CD4-positive, CD25-positive, alpha-beta regulatory T cell (primary cell): ENCODE data around the gene ALOX5. TPM values are rescaled to one million over a fixed set of nuclear protein-coding genes. Genes with fewer than 3 reads are reported as not detected.

ENCODE experiments used
- ATAC-seq, 2 donors: fragments of 150-1000 bp; cut with Tn5 transposase; one replicate each; pipeline ENCODE4 v1.10.0; 2021; ENCODE audit warnings: low read depth in 2 of 2, moderate number of reproducible peaks in 2 of 2, moderate library complexity in 1 of 2
- DNase-seq, 3 donors: peaks; one replicate each; pipeline versions ENCODE4 v3.0.0 to v3.0.0-alpha.2; 2012 to 2022; ENCODE audit warnings: mixed read lengths in 1 of 3
- H3K27ac ChIP-seq: one replicate; pipeline ENCODE4 v1.7.0; 2013; ENCODE audit warnings: mild to moderate bottlenecking, low read length; ENCODE audit not compliant: insufficient read depth, poor library complexity, severe bottlenecking
- H3K27me3 ChIP-seq: one replicate; pipeline ENCODE4 v1.7.0; 2013; ENCODE audit warnings: low read length; ENCODE audit not compliant: control insufficient read depth, insufficient read depth
- H3K36me3 ChIP-seq: one replicate; pipeline ENCODE4 v1.7.0; 2013; ENCODE audit warnings: mild to moderate bottlenecking, low read length, moderate library complexity; ENCODE audit not compliant: control insufficient read depth, insufficient read depth
- H3K4me1 ChIP-seq: 2 replicates; pipeline ENCODE4 v1.7.0; 2013; ENCODE audit warnings: mild to moderate bottlenecking, low read length; ENCODE audit not compliant: insufficient read depth, control insufficient read depth, poor library complexity, severe bottlenecking
- H3K4me3 ChIP-seq: one replicate; pipeline ENCODE4 v1.7.0; 2013; ENCODE audit warnings: low read depth, mild to moderate bottlenecking, low read length, moderate library complexity
- H3K9me3 ChIP-seq, 2 experiments: 1 replicate in 1 of 2; 2 replicates in 1 of 2; pipeline ENCODE4 v1.7.0; 2013; ENCODE audit warnings: low read length in 2 of 2, mild to moderate bottlenecking in 1 of 2, moderate library complexity in 1 of 2; ENCODE audit not compliant: control insufficient read depth in 2 of 2
- H3K27ac Mint-ChIP-seq, 3 donors: one replicate each; pipeline ENCODE4 v1.8.0; 2020 to 2022; ENCODE audit warnings: mild to moderate bottlenecking in 3 of 3, mixed read lengths in 3 of 3, moderate library complexity in 2 of 3
- H3K27me3 Mint-ChIP-seq: one replicate; pipeline ENCODE4 v1.8.0; 2022; ENCODE audit warnings: mild to moderate bottlenecking, mixed read lengths
- H3K36me3 Mint-ChIP-seq: one replicate; pipeline ENCODE4 v1.8.0; 2020; ENCODE audit warnings: mixed read lengths
- H3K4me1 Mint-ChIP-seq, 4 donors: one replicate each; pipeline ENCODE4 v1.8.0; 2020 to 2022; ENCODE audit warnings: mixed read lengths in 4 of 4, mild to moderate bottlenecking in 1 of 4
- H3K4me3 Mint-ChIP-seq, 4 donors: one replicate each; pipeline ENCODE4 v1.8.0; 2020 to 2022; ENCODE audit warnings: mild to moderate bottlenecking in 4 of 4, mixed read lengths in 4 of 4, moderate library complexity in 3 of 4
- H3K9me3 Mint-ChIP-seq, 7 donors: one replicate each; pipeline ENCODE4 v1.8.0; 2020 to 2022; ENCODE audit warnings: mixed read lengths in 7 of 7, mild to moderate bottlenecking in 3 of 7, moderate library complexity in 2 of 7
- polyA plus RNA-seq, 4 donors: library from polyadenylated mRNA; unstranded; fragments of 300-500 nt; fragmentation: Illumina TruSeq; gene quantifications; one replicate each; pipeline ENCODE4 v1.2.3, GENCODE V29; 2021
- total RNA-seq: library from RNA; stranded (reverse); gene quantifications from one replicate; pipeline ENCODE4 v1.2.3, GENCODE V29; 2022

Gene ALOX5
- total and polyA plus RNA-seq, 5 donors from 2014 or later = 0.16 to 1.5 (median 0.28) TPM

DNA sequence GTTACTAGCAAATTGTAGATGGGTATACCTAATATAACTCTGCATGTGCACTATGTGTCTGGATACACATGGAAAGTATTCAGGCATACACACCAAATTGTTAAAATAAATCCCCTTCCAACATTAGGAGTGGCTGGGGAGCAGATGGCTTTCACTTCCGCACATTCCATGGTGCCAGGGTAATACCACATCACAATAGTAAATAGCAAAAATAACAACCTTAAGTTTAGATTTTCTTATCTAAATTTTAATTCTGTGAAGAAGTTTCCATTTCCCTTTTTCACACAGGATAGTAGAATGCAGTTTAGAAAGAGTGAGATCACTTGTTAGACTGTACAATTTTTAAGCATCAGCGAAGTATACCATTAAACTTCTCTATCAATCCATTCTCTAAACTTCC is 5.8 kb upstream of the ALOX5 start:
- ATAC-seq (no peak), DNase-seq (no peak)
- no peak overlapping the region for H3K4me3 ChIP-seq
- no peak overlapping the region for H3K27ac Mint-ChIP-seq
- peaks cover 39% of the 10 kb centered on the region for H3K27me3 Mint-ChIP-seq
- no peaks in the 10 kb centered on the region for H3K36me3 ChIP-seq
- H3K27ac ChIP-seq = no peak overlapping the region
- no peaks in the 10 kb centered on the region for H3K4me1 ChIP-seq
- H3K4me1 Mint-ChIP-seq = peaks cover 4 to 6% (median 5%) of the 10 kb centered on the region in 4 donors
- no peak overlapping the region for H3K4me3 Mint-ChIP-seq
- H3K9me3 Mint-ChIP-seq = peaks cover 0 to 3% (median 1%) of the 10 kb centered on the region in 7 donors
- peaks cover 16% of the 10 kb centered on the region for H3K27me3 ChIP-seq
- no peaks in the 10 kb centered on the region for H3K36me3 Mint-ChIP-seq
- H3K9me3 ChIP-seq = no peaks in the 10 kb centered on the region

DNA sequence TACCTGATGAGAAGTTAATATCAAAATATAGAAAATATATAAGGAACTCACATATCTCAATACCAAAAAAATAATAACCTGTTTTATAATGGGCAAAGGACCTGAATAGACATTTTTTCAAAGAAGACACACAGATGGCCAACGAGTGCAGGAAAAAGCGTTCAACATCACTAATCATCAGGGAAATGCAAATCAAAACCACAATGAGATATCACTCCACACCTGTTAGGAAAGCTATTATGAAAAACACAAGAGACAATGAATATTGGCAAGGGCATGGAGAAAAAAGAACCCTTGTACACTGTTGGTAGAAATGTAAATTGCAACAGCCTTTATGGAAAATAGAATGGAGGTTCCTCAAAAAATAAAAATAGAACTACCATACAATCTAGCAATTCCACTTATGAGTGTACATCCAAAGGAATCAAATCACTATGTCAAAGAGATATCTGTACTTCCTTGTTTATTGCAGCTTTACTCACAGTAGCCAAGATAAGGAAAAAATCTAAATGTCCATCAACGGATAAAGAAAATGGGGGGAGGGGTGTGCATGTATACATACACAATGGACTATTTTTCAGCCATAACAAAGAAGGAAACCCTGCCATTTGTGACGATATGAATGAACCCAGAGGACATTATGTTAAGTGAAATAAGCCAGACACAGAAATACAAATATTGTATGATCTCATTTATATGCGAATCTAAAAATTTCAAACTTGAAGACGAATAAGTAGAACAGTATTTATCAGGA is 3.6 kb upstream of the ALOX5 start:
- Mint-ChIP-seq H3K4me1 (peaks cover 4 to 13% (median 8%) of the 10 kb centered on the region in 4 donors), H3K27me3 (peaks cover 46% of the 10 kb centered on the region)
- no peak overlapping the region for H3K4me3 ChIP-seq

DNA sequence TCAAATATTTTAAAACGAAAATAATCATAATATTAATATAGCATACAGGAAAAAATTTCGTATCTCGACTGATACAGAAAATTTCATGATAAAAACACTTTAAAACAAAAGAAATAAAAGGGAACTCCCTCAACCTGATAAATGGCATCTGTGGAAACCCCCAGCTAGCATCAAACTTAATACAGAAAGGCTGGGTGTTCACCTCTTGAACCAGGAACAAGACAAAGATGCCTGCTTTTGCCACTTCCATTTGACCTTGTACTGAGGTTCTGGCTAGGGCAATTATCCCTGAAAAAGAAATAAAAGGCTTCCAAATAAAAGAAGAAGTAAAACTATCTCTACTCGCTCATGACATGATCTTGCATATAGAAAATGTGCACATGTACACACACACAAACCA is 2.5 kb upstream of the ALOX5 start:
- H3K9me3 ChIP-seq = no peaks in the 10 kb centered on the region
- peaks cover 0 to 3% (median 0%) of the 10 kb centered on the region in 7 donors for H3K9me3 Mint-ChIP-seq
- H3K4me1 ChIP-seq = no peaks in the 10 kb centered on the region
- no peak for DNase-seq
- H3K27me3 Mint-ChIP-seq = peaks cover 46% of the 10 kb centered on the region
- no peaks in the 10 kb centered on the region for H3K36me3 Mint-ChIP-seq
- no peak for ATAC-seq
- H3K36me3 ChIP-seq = no peaks in the 10 kb centered on the region
- no peak overlapping the region for H3K27ac Mint-ChIP-seq
- no peak overlapping the region for H3K27ac ChIP-seq
- H3K4me3 Mint-ChIP-seq = no peak overlapping the region
- H3K27me3 ChIP-seq = peaks cover 16% of the 10 kb centered on the region
- H3K4me1 Mint-ChIP-seq = peaks cover 4 to 16% (median 8%) of the 10 kb centered on the region in 4 donors
- H3K4me3 ChIP-seq = no peak overlapping the region

More for the DNA sequence above, 3.6 kb upstream of the ALOX5 start:
- DNase-seq (no peak), ATAC-seq (no peak)
- H3K4me1 ChIP-seq = no peaks in the 10 kb centered on the region
- Mint-ChIP-seq H3K27ac (no peak overlapping the region), H3K4me3 (no peak overlapping the region), H3K36me3 (no peaks in the 10 kb centered on the region), H3K9me3 (peaks cover 0 to 3% (median 0%) of the 10 kb centered on the region in 7 donors)
- H3K27ac ChIP-seq = no peak overlapping the region
- H3K36me3 ChIP-seq = no peaks in the 10 kb centered on the region
- H3K9me3 ChIP-seq = no peaks in the 10 kb centered on the region
- H3K27me3 ChIP-seq = peaks cover 16% of the 10 kb centered on the region

DNA sequence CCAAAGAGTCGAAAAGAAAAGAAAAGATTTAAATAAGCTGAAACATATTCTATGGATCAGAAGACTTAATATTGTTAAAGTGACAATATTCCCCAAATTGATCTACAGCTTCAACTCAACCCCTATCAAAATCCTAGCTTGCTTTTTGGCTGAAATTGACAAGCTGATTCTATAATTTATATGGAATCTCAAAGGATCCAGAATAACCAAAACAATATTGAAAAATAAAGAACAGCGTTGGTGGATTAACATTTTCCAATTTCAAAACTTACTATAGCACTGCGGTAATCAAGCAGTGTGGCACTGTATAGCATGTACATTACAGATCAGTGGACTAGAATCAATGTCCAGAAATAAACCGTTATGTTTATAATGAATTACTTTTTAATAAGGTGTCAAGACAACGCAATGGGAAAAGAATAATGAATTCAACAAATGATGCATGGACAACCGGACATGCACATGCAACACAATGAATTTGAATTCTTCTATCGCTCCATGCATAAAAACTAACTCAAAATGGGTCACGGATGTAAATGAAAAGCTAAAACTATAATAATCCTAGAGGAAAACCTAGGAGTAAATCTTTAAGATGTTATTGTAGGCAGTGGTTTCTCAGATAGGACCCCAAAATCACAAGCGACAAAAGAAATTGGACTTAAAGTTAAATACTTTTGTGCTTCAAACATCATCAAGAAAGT is 1.6 kb upstream of the ALOX5 start:
- no peak overlapping the region for H3K27ac ChIP-seq
- no peaks in the 10 kb centered on the region for H3K9me3 ChIP-seq
- no peak for DNase-seq
- Mint-ChIP-seq H3K9me3 (peaks cover 0 to 2% (median 0%) of the 10 kb centered on the region in 7 donors), H3K27ac (no peak overlapping the region), H3K4me3 (peak overlapping the region in 1 of 4 donors; percentile 72), H3K4me1 (peaks cover 4 to 16% (median 8%) of the 10 kb centered on the region in 4 donors), H3K36me3 (no peaks in the 10 kb centered on the region), H3K27me3 (peaks cover 54% of the 10 kb centered on the region)
- ATAC-seq = no peak
- H3K4me1 ChIP-seq = no peaks in the 10 kb centered on the region
- H3K27me3 ChIP-seq = peaks cover 16% of the 10 kb centered on the region
- no peak overlapping the region for H3K4me3 ChIP-seq
- no peaks in the 10 kb centered on the region for H3K36me3 ChIP-seq

DNA sequence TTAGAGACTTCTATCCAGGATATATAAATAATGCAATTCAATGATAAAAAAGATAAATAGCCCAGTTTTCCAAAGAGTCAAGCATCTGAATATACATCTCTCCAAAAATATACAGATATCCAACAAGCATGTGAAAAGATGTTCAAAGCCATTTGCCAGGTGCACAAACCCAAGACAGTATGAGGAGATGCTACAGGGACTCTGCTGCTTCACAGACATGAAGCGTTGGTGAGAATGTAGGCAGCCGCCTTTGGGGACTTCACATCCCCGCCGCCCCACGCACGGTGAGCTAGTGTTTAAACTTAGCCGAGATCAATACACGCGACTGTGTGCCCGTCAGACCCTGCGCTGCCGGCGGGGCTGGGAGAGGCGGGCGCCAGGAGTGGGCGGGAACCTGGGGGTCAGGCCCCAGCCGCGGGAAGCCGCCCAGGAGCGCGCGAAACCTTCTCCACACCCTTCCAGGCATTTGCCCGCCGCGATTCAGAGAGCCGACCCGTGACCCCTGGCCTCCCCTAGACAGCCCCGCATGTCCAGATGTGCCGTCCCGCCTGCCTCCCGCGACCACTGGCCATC is 927 bp upstream of the ALOX5 start:
- Histone ChIP-seq H3K4me1 (no peaks in the 10 kb centered on the region), H3K27me3 (peaks cover 16% of the 10 kb centered on the region), H3K9me3 (no peaks in the 10 kb centered on the region), H3K36me3 (no peaks in the 10 kb centered on the region), H3K27ac (no peak overlapping the region), H3K4me3 (no peak overlapping the region)
- Mint-ChIP-seq H3K4me3 (peak overlapping the region in 2 of 4 donors; percentile 63 to 72), H3K27me3 (peaks cover 59% of the 10 kb centered on the region), H3K36me3 (no peaks in the 10 kb centered on the region), H3K27ac (no peak overlapping the region), H3K9me3 (no peaks in the 10 kb centered on the region), H3K4me1 (peaks cover 4 to 16% (median 8%) of the 10 kb centered on the region in 4 donors)
- DNase-seq (no peak), ATAC-seq (peak in 1 of 2 donors; percentile 10)

DNA sequence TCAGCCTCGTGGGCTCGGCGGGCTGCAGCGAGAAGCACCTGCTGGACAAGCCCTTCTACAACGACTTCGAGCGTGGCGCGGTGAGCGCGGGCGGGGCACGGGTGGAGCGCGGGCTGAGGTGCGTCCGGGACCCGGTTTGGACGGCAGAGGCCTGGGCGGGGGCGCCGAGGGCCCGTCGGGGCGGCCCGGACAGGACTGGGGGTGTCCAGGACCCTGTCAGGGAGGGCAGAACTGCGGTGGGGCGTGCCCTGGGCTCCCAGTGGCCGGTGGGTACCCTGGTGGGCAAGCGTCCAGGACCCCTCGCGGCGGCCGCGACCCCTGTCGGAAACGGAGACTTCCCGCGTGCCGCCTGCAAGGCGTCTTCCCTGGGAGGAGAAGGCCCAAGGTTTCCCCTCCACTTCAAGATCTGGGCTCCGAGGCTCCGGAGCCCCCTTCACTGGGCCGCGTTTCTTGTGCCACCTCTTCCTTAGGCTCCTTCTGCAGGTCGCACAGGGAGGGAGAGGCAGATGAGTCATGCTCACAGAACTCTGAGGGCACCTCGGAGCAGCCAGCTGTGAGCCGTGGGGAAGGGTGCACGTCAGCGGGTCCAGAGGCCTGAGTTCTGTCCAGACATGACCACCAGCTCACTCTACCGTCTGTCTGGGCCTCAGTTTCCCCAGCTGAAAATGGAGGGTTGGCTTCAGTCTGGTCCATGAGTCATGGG is 485 bp downstream of the ALOX5 start:
- Mint-ChIP-seq H3K4me1 (peaks cover 4 to 16% (median 8%) of the 10 kb centered on the region in 4 donors), H3K9me3 (no peaks in the 10 kb centered on the region), H3K27me3 (peaks cover 56% of the 10 kb centered on the region), H3K36me3 (no peaks in the 10 kb centered on the region), H3K4me3 (no peak overlapping the region), H3K27ac (peak overlapping the region in 1 of 3 donors; percentile 8)
- H3K4me3 ChIP-seq = no peak overlapping the region
- no peak overlapping the region for H3K27ac ChIP-seq
- no peaks in the 10 kb centered on the region for H3K36me3 ChIP-seq
- H3K27me3 ChIP-seq = peaks cover 14% of the 10 kb centered on the region
- ATAC-seq = no peak
- H3K9me3 ChIP-seq = no peaks in the 10 kb centered on the region
- no peak for DNase-seq
- no peaks in the 10 kb centered on the region for H3K4me1 ChIP-seq

DNA sequence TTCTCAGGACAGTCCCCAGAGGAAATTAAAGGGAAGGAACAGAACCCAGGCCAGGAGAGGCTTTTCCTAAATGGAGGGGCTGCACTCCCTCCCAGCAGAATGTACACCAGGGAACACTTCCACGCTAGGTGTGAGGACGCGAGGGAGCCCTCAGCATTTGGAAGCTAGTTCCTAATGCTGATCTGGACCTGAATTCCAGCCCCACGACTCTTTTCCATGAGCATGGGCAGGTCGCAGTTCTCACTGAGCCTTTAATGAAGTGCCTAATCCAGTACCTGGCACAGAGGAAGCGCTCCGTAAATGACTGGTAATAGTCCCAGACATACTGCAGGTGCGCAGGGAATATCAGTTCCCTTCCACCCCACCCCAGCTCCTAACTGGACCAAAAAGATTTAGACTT is 1.1 kb downstream of the ALOX5 start:
- Mint-ChIP-seq H3K4me3 (no peak overlapping the region), H3K9me3 (no peaks in the 10 kb centered on the region), H3K27me3 (peaks cover 56% of the 10 kb centered on the region), H3K4me1 (peaks cover 4 to 16% (median 8%) of the 10 kb centered on the region in 4 donors), H3K27ac (no peak overlapping the region), H3K36me3 (no peaks in the 10 kb centered on the region)
- peaks cover 14% of the 10 kb centered on the region for H3K27me3 ChIP-seq
- no peaks in the 10 kb centered on the region for H3K4me1 ChIP-seq
- no peak overlapping the region for H3K27ac ChIP-seq
- ATAC-seq (no peak), DNase-seq (no peak)
- no peaks in the 10 kb centered on the region for H3K9me3 ChIP-seq
- no peak overlapping the region for H3K4me3 ChIP-seq
- no peaks in the 10 kb centered on the region for H3K36me3 ChIP-seq
